Peyer's patch (tissue), 4 donors: ENCODE results near the gene SCYGR1.

Experiments used
- POLR2A ChIP-seq, 2 donors: fragments of 450-650 bp; IDR thresholded peaks; one replicate each; pipeline ENCODE4 v1.5.1; 2017; ENCODE audit warnings: antibody characterized with exemption in 2 of 2, mild to moderate bottlenecking in 2 of 2, moderate library complexity in 2 of 2
- TF ChIP-seq, protein P1 (sequence below), 6 experiments: fragments of 450-650 bp in 4 of 6; fragments of 200-600 bp in 2 of 6; sonication (generic) in 1 of 6; IDR thresholded peaks; one replicate each; pipeline ENCODE4 v1.5.1; 2017 to 2019; ENCODE audit warnings: antibody characterized with exemption in 6 of 6, mild to moderate bottlenecking in 3 of 6, moderate library complexity in 1 of 6

DNA sequence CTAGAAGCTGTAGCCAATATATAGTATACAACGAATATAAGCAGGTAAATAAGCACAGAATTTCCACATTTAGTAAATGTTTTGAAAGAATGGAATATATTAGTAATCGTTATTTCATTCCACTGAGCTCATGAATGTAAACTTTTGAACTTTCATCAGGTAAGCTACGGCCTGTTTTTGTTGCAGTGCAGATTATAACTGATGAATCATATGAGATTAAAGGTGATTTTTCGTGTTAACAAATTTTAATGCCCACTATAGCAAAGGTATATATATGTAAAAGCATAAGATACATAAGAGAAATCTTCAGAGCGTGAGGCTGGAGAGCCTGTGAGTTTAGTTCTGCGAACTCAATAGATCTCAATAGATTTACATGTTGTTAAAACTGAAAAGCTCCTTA is 1.1 kb downstream of the SCYGR1 start:
- TF ChIP-seq, protein P1, sequence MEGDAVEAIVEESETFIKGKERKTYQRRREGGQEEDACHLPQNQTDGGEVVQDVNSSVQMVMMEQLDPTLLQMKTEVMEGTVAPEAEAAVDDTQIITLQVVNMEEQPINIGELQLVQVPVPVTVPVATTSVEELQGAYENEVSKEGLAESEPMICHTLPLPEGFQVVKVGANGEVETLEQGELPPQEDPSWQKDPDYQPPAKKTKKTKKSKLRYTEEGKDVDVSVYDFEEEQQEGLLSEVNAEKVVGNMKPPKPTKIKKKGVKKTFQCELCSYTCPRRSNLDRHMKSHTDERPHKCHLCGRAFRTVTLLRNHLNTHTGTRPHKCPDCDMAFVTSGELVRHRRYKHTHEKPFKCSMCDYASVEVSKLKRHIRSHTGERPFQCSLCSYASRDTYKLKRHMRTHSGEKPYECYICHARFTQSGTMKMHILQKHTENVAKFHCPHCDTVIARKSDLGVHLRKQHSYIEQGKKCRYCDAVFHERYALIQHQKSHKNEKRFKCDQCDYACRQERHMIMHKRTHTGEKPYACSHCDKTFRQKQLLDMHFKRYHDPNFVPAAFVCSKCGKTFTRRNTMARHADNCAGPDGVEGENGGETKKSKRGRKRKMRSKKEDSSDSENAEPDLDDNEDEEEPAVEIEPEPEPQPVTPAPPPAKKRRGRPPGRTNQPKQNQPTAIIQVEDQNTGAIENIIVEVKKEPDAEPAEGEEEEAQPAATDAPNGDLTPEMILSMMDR (IDR thresholded peaks at IDR 0.05): no peak
- no peak for TF ChIP-seq POLR2A (IDR thresholded peaks at IDR 0.05)
